HepG2 (cell line): ENCODE results near the gene ABCF1. TPM values are rescaled to one million over a fixed set of nuclear protein-coding genes. Genes with fewer than 3 reads are reported as not detected.

Experiments
- CCAR2 ChIP-seq: fragments of 200-400 bp; formaldehyde crosslinking; optimal IDR thresholded peaks from 2 replicates; pipeline ENCODE3; 2018; ENCODE audit warnings: low read depth, mild to moderate bottlenecking, low read length, moderate library complexity
- HDAC1 ChIP-seq: sonication (generic); formaldehyde crosslinking; IDR thresholded peaks from 2 replicates; pipeline ENCODE4 v1.5.1; 2020; ENCODE audit warnings: mild to moderate bottlenecking, missing genetic modification reagents
- IKZF4 ChIP-seq: sonication (generic); formaldehyde crosslinking; IDR thresholded peaks from 2 replicates; pipeline ENCODE4 v1.5.1; 2020; ENCODE audit warnings: borderline replicate concordance, mild to moderate bottlenecking, low read depth, missing genetic modification reagents; ENCODE audit errors: not compliant biosample characterization
- MED8 ChIP-seq: sonication (generic); formaldehyde crosslinking; IDR thresholded peaks from 2 replicates; pipeline ENCODE4 v1.8.1; 2023; ENCODE audit warnings: mild to moderate bottlenecking, missing genetic modification reagents; ENCODE audit not compliant: insufficient replicate concordance
- PAX8 ChIP-seq: sonication (generic); formaldehyde crosslinking; IDR thresholded peaks from 2 replicates; pipeline ENCODE4 v1.8.0; 2022; ENCODE audit warnings: mild to moderate bottlenecking, missing genetic modification reagents, borderline replicate concordance
- POLR2A ChIP-seq, 2 experiments: IDR thresholded peaks; 2 replicates each; pipeline ENCODE4 v1.6.1; 2011; ENCODE audit warnings: low read depth in 2 of 2, low read length in 2 of 2, mild to moderate bottlenecking in 1 of 2, moderate library complexity in 1 of 2; ENCODE audit not compliant: insufficient read depth in 1 of 2
- RBM22 ChIP-seq: fragments of 200-400 bp; formaldehyde crosslinking; optimal IDR thresholded peaks from 2 replicates; pipeline ENCODE3; 2017; ENCODE audit warnings: mild to moderate bottlenecking, low read length, moderate library complexity
- REXO4 ChIP-seq: sonication (generic); formaldehyde crosslinking; IDR thresholded peaks from 2 replicates; pipeline ENCODE4 v1.8.0; 2022; ENCODE audit warnings: missing genetic modification reagents, mild to moderate bottlenecking, borderline replicate concordance
- RFX3 ChIP-seq: IDR thresholded peaks from 2 replicates; pipeline ENCODE4 v1.6.1; 2016; ENCODE audit warnings: missing biosample characterization, missing genetic modification reagents
- YEATS2 ChIP-seq: sonication (generic); formaldehyde crosslinking; IDR thresholded peaks from 2 replicates; pipeline ENCODE4 v1.4.0; 2020; ENCODE audit warnings: missing genetic modification reagents, borderline replicate concordance
- ZNF296 ChIP-seq: sonication (generic); formaldehyde crosslinking; conservative IDR thresholded peaks from 2 replicates; pipeline ENCODE4 v1.5.0; 2020; ENCODE audit warnings: mild to moderate bottlenecking, missing genetic modification reagents
- ZNF530 ChIP-seq: sonication (generic); formaldehyde crosslinking; IDR thresholded peaks from 2 replicates; pipeline ENCODE4 v1.5.0; 2020; ENCODE audit warnings: low read depth, mild to moderate bottlenecking, missing genetic modification reagents
- ZNF567 ChIP-seq: sonication (generic); formaldehyde crosslinking; IDR thresholded peaks from 2 replicates; pipeline ENCODE4 v1.8.1; 2023; ENCODE audit warnings: mild to moderate bottlenecking, missing genetic modification reagents, borderline replicate concordance
- ZNF704 ChIP-seq: sonication (generic); formaldehyde crosslinking; IDR thresholded peaks from 2 replicates; pipeline ENCODE4 v1.8.1; 2023; ENCODE audit warnings: mild to moderate bottlenecking, inconsistent platforms, moderate library complexity, missing genetic modification reagents, borderline replicate concordance
- ZNF841 ChIP-seq: sonication (generic); formaldehyde crosslinking; IDR thresholded peaks from 2 replicates; pipeline ENCODE4 v1.8.1; 2023; ENCODE audit warnings: missing genetic modification reagents, borderline replicate concordance
- ZUFSP ChIP-seq: sonication (generic); formaldehyde crosslinking; IDR thresholded peaks from 2 replicates; pipeline ENCODE4 v1.9.0; 2021; ENCODE audit warnings: missing genetic modification reagents, mild to moderate bottlenecking, borderline replicate concordance
- polyA plus RNA-seq, 8 experiments: library from polyadenylated mRNA; depleted of rRNA in 3 of 8; stranded (reverse) in 7 of 8; unstranded in 1 of 8; fragments of >200 nt; fragmentation: Illumina TruSeq in 4 of 8; extraction: Trizol in 4 of 8; gene quantifications; 2 replicates each; pipeline versions ENCODE4 v1.2.1 to v1.2.3, GENCODE V29; 2011 to 2016; ENCODE audit warnings: low read depth in 4 of 8, missing spikeins in 1 of 8, mixed read lengths in 1 of 8; ENCODE audit not compliant: insufficient read depth in 1 of 8
- total RNA-seq, 5 experiments: library from RNA; depleted of rRNA; stranded (reverse); fragments of >200 nt; fragmentation: Illumina TruSeq; extraction: Trizol; gene quantifications; 2 replicates each; pipeline ENCODE4 v1.2.3, GENCODE V29; 2016; ENCODE audit warnings: low read depth in 1 of 5
- TF ChIP-seq, protein P1 (sequence below): sonication (generic); formaldehyde crosslinking; conservative IDR thresholded peaks from 2 replicates; pipeline ENCODE4 v1.4.0; 2020; ENCODE audit warnings: missing genetic modification reagents
- TF ChIP-seq, protein P2 (sequence below): sonication (generic); formaldehyde crosslinking; IDR thresholded peaks from 2 replicates; pipeline ENCODE4 v1.5.1; 2020; ENCODE audit warnings: mild to moderate bottlenecking, missing genetic modification reagents, borderline replicate concordance

The ABCF1 gene
- total and polyA plus RNA-seq, 2 of the 13 experiments (the other 11 are each of a cell fraction or from before 2014, with no cell fraction given): 25.4 to 98.9 TPM

- TF ChIP-seq ZUFSP (CRISPR knock-in tag): no peak
- no peak for TF ChIP-seq REXO4 (CRISPR knock-in tag)
- TF ChIP-seq IKZF4 (CRISPR knock-in tag): no peak
- TF ChIP-seq HDAC1 (CRISPR knock-in tag): 0 out of 2 replicates have a peak, but pooled peaks have one; percentile 17
- TF ChIP-seq POLR2A (IDR thresholded peaks at IDR 0.05; ENCODE audit: insufficient read depth in 1 of 2, low read depth in 2 of 2, low read length in 2 of 2): peak in 1 of 2 experiments; percentile 22; a peak in 1 of 4 replicates
- peak; percentile 93 for TF ChIP-seq RBM22
- no peak for TF ChIP-seq ZNF841 (CRISPR knock-in tag)
- TF ChIP-seq MED8 (CRISPR knock-in tag): no peak
- no peak for TF ChIP-seq ZNF567
- no peak for TF ChIP-seq RFX3 (CRISPR knock-in tag)
- no peak for TF ChIP-seq PAX8
- no peak for TF ChIP-seq ZNF530 (CRISPR knock-in tag)
- TF ChIP-seq ZNF704 (CRISPR knock-in tag): no peak
- TF ChIP-seq, protein P1, sequence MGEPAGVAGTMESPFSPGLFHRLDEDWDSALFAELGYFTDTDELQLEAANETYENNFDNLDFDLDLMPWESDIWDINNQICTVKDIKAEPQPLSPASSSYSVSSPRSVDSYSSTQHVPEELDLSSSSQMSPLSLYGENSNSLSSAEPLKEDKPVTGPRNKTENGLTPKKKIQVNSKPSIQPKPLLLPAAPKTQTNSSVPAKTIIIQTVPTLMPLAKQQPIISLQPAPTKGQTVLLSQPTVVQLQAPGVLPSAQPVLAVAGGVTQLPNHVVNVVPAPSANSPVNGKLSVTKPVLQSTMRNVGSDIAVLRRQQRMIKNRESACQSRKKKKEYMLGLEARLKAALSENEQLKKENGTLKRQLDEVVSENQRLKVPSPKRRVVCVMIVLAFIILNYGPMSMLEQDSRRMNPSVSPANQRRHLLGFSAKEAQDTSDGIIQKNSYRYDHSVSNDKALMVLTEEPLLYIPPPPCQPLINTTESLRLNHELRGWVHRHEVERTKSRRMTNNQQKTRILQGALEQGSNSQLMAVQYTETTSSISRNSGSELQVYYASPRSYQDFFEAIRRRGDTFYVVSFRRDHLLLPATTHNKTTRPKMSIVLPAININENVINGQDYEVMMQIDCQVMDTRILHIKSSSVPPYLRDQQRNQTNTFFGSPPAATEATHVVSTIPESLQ (CRISPR knock-in tag): no peak
- TF ChIP-seq, protein P2, sequence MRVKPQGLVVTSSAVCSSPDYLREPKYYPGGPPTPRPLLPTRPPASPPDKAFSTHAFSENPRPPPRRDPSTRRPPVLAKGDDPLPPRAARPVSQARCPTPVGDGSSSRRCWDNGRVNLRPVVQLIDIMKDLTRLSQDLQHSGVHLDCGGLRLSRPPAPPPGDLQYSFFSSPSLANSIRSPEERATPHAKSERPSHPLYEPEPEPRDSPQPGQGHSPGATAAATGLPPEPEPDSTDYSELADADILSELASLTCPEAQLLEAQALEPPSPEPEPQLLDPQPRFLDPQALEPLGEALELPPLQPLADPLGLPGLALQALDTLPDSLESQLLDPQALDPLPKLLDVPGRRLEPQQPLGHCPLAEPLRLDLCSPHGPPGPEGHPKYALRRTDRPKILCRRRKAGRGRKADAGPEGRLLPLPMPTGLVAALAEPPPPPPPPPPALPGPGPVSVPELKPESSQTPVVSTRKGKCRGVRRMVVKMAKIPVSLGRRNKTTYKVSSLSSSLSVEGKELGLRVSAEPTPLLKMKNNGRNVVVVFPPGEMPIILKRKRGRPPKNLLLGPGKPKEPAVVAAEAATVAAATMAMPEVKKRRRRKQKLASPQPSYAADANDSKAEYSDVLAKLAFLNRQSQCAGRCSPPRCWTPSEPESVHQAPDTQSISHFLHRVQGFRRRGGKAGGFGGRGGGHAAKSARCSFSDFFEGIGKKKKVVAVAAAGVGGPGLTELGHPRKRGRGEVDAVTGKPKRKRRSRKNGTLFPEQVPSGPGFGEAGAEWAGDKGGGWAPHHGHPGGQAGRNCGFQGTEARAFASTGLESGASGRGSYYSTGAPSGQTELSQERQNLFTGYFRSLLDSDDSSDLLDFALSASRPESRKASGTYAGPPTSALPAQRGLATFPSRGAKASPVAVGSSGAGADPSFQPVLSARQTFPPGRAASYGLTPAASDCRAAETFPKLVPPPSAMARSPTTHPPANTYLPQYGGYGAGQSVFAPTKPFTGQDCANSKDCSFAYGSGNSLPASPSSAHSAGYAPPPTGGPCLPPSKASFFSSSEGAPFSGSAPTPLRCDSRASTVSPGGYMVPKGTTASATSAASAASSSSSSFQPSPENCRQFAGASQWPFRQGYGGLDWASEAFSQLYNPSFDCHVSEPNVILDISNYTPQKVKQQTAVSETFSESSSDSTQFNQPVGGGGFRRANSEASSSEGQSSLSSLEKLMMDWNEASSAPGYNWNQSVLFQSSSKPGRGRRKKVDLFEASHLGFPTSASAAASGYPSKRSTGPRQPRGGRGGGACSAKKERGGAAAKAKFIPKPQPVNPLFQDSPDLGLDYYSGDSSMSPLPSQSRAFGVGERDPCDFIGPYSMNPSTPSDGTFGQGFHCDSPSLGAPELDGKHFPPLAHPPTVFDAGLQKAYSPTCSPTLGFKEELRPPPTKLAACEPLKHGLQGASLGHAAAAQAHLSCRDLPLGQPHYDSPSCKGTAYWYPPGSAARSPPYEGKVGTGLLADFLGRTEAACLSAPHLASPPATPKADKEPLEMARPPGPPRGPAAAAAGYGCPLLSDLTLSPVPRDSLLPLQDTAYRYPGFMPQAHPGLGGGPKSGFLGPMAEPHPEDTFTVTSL (CRISPR knock-in tag): no peak
- TF ChIP-seq YEATS2 (CRISPR knock-in tag): no peak
- TF ChIP-seq CCAR2: peak; percentile 31
- TF ChIP-seq ZNF296: no peak
These were observed 42.2 kb downstream of the ABCF1 start (continued) for GRCh38 chr6:30613251-30614043.
